Panc1 (cell line): ENCODE data around the gene GATA5.

Source experiments
- POLR2AphosphoS5 ChIP-seq: IDR thresholded peaks from 2 replicates; pipeline ENCODE4 v1.6.1; 2012; ENCODE audit warnings: mild to moderate bottlenecking, low read depth, low read length, moderate library complexity
- SIN3A ChIP-seq: IDR thresholded peaks from 2 replicates; pipeline ENCODE4 v1.6.1; 2012; ENCODE audit warnings: low read depth, mild to moderate bottlenecking, low read length, moderate library complexity, borderline replicate concordance; ENCODE audit not compliant: insufficient read depth
- TCF7L2 ChIP-seq: IDR thresholded peaks from 2 replicates; pipeline ENCODE4 v1.6.1; 2011; ENCODE audit warnings: mild to moderate bottlenecking, low read depth, low read length, inconsistent platforms
- TF ChIP-seq, protein P1 (sequence below): fragments of 450-650 bp; IDR thresholded peaks from 2 replicates; pipeline ENCODE4 v1.5.1; 2017; ENCODE audit warnings: mild to moderate bottlenecking
- TF ChIP-seq, protein P2 (sequence below), 2 experiments: IDR thresholded peaks; 2 replicates each; pipeline ENCODE4 v1.6.1; 2011 to 2012; ENCODE audit warnings: low read depth in 2 of 2, control low read depth in 1 of 2, low read length in 1 of 2, mild to moderate bottlenecking in 1 of 2, moderate library complexity in 1 of 2; ENCODE audit not compliant: insufficient read depth in 1 of 2

DNA sequence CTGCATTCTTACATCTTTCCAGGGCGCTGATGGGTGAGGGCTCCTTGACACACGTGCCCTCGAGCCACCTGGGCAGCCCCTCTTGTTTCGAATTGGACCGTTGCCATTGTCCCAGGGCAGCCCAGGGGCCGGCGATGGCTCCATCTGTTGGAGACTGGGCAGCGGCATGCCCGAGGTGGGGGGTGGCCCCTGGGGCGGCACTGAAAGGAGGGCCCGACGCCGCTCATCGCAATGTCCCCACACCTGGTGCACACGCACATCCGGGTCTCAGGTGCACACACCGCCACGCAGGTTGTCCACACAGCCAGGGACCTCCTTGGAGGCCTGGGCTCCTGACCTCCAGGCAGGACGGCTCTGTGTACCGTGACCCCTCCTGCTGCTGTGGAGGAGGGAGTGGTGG, 18.0 kb downstream of the GATA5 start:
- TF ChIP-seq, protein P1, sequence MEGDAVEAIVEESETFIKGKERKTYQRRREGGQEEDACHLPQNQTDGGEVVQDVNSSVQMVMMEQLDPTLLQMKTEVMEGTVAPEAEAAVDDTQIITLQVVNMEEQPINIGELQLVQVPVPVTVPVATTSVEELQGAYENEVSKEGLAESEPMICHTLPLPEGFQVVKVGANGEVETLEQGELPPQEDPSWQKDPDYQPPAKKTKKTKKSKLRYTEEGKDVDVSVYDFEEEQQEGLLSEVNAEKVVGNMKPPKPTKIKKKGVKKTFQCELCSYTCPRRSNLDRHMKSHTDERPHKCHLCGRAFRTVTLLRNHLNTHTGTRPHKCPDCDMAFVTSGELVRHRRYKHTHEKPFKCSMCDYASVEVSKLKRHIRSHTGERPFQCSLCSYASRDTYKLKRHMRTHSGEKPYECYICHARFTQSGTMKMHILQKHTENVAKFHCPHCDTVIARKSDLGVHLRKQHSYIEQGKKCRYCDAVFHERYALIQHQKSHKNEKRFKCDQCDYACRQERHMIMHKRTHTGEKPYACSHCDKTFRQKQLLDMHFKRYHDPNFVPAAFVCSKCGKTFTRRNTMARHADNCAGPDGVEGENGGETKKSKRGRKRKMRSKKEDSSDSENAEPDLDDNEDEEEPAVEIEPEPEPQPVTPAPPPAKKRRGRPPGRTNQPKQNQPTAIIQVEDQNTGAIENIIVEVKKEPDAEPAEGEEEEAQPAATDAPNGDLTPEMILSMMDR: no peak
- TF ChIP-seq, protein P2, sequence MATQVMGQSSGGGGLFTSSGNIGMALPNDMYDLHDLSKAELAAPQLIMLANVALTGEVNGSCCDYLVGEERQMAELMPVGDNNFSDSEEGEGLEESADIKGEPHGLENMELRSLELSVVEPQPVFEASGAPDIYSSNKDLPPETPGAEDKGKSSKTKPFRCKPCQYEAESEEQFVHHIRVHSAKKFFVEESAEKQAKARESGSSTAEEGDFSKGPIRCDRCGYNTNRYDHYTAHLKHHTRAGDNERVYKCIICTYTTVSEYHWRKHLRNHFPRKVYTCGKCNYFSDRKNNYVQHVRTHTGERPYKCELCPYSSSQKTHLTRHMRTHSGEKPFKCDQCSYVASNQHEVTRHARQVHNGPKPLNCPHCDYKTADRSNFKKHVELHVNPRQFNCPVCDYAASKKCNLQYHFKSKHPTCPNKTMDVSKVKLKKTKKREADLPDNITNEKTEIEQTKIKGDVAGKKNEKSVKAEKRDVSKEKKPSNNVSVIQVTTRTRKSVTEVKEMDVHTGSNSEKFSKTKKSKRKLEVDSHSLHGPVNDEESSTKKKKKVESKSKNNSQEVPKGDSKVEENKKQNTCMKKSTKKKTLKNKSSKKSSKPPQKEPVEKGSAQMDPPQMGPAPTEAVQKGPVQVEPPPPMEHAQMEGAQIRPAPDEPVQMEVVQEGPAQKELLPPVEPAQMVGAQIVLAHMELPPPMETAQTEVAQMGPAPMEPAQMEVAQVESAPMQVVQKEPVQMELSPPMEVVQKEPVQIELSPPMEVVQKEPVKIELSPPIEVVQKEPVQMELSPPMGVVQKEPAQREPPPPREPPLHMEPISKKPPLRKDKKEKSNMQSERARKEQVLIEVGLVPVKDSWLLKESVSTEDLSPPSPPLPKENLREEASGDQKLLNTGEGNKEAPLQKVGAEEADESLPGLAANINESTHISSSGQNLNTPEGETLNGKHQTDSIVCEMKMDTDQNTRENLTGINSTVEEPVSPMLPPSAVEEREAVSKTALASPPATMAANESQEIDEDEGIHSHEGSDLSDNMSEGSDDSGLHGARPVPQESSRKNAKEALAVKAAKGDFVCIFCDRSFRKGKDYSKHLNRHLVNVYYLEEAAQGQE (IDR thresholded peaks at IDR 0.05; ENCODE audit: insufficient read depth in 1 of 2, low read depth in 2 of 2, low read length in 1 of 2): no peak
- TF ChIP-seq TCF7L2: no peak
- no peak for TF ChIP-seq POLR2AphosphoS5
- no peak for TF ChIP-seq SIN3A
